PC-9 (cell line): ENCODE results near the gene HBS1L.

Source experiments
- EZH2 ChIP-seq: fragments of 200-600 bp; sonication (generic); IDR thresholded peaks from 2 replicates; pipeline ENCODE4 v1.8.0; 2017; ENCODE audit warnings: antibody characterized with exemption, low read depth
- TF ChIP-seq, protein P1 (sequence below): fragments of 200-600 bp; sonication (generic); conservative IDR thresholded peaks from 2 replicates; pipeline ENCODE4 v1.6.1; 2017; ENCODE audit warnings: mixed run types, antibody characterized with exemption, mild to moderate bottlenecking, moderate library complexity

DNA sequence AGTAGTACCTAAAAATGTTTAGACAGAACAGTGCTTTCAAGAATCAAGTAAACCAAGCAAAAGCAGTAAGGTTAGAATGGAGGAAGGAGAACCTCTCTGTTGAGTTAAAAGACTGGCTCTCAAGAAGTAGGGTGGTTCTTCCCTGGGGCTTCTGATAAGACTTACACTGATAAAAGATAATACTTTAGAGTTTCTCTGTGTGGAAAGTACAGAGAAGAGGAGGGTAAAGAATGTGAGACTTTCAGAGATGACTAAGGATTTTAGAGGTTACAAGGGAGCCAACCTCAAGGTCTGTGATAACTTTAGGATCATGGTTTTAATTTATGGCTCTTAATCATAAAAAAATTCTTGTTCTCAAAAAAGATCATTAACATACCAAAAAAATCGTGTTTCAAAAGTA, 73.8 kb downstream of the HBS1L start:
- TF ChIP-seq, protein P1, sequence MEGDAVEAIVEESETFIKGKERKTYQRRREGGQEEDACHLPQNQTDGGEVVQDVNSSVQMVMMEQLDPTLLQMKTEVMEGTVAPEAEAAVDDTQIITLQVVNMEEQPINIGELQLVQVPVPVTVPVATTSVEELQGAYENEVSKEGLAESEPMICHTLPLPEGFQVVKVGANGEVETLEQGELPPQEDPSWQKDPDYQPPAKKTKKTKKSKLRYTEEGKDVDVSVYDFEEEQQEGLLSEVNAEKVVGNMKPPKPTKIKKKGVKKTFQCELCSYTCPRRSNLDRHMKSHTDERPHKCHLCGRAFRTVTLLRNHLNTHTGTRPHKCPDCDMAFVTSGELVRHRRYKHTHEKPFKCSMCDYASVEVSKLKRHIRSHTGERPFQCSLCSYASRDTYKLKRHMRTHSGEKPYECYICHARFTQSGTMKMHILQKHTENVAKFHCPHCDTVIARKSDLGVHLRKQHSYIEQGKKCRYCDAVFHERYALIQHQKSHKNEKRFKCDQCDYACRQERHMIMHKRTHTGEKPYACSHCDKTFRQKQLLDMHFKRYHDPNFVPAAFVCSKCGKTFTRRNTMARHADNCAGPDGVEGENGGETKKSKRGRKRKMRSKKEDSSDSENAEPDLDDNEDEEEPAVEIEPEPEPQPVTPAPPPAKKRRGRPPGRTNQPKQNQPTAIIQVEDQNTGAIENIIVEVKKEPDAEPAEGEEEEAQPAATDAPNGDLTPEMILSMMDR = no peak
- no peak for TF ChIP-seq EZH2
